ENCODE data around the gene PDK1. TPM values are rescaled to one million over a fixed set of nuclear protein-coding genes. Genes with fewer than 3 reads are reported as not detected.

PDK1 gene
- total and polyA plus RNA-seq, 2 experiments from 2014 or later = 25.6 to 42.0 TPM

DNA sequence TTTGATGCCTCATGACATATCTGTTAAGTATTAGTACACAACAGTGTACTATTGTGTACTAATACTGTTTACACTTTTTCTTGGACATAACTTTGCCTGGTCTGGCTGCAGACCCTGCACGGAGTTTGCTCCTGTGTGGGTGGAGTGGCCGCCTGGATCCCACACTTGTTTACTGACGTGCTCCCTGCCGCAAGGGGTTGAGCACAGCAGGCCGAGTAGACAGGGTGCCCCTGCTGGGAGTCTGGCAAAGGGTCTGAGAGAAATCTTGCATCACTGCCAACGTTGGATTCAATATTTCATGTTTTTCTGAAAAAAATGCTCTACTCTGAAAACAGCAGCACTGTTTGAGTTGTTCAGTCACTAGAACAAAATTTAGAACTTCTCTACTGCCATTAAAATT, 59.0 kb downstream of the PDK1 start (continued):
- TF ChIP-seq, protein P1, sequence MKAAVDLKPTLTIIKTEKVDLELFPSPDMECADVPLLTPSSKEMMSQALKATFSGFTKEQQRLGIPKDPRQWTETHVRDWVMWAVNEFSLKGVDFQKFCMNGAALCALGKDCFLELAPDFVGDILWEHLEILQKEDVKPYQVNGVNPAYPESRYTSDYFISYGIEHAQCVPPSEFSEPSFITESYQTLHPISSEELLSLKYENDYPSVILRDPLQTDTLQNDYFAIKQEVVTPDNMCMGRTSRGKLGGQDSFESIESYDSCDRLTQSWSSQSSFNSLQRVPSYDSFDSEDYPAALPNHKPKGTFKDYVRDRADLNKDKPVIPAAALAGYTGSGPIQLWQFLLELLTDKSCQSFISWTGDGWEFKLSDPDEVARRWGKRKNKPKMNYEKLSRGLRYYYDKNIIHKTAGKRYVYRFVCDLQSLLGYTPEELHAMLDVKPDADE (IDR thresholded peaks at IDR 0.05) = no peak
- TF ChIP-seq JUNB (IDR thresholded peaks at IDR 0.05; ENCODE audit: unreplicated experiment) (no peak), EZH2phosphoT487 (IDR thresholded peaks at IDR 0.05; ENCODE audit: unreplicated experiment) (no peak), ZNF331 (CRISPR knock-in tag; IDR thresholded peaks at IDR 0.05; ENCODE audit: low read depth) (no peak)
- TF ChIP-seq, protein P2, sequence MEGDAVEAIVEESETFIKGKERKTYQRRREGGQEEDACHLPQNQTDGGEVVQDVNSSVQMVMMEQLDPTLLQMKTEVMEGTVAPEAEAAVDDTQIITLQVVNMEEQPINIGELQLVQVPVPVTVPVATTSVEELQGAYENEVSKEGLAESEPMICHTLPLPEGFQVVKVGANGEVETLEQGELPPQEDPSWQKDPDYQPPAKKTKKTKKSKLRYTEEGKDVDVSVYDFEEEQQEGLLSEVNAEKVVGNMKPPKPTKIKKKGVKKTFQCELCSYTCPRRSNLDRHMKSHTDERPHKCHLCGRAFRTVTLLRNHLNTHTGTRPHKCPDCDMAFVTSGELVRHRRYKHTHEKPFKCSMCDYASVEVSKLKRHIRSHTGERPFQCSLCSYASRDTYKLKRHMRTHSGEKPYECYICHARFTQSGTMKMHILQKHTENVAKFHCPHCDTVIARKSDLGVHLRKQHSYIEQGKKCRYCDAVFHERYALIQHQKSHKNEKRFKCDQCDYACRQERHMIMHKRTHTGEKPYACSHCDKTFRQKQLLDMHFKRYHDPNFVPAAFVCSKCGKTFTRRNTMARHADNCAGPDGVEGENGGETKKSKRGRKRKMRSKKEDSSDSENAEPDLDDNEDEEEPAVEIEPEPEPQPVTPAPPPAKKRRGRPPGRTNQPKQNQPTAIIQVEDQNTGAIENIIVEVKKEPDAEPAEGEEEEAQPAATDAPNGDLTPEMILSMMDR (conservative IDR thresholded peaks at IDR 0.05; ENCODE audit: low read depth in 2 of 2) = no peak

DNA sequence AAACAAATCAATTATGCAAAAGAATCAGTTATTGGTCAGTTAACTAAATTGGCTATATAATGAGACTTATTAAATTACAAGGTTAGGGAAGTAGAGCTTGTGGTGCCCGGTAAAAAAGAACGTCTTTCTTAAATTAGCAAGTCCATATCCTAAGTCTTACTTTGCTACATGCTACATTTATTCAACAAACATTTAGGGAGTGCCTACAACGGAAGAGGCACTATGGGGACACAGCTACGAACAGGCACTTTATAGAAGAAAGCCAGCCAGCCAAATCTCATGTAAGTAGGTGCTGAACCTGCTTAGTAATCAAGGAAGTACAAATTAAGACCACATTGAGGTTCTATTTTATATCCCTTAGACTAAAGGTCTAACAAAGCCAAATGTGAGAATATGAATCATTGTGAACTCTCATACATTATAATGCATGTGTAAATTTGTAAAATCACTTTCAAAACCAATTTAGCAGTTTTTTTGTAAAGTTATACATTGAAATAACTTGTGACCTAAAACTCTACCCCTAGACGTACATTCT, 59.9 kb downstream of the PDK1 start:
- no peaks in the 10 kb centered on the region for H3K4me1 Mint-ChIP-seq
- no peaks in the 10 kb centered on the region for H3K79me2 ChIP-seq (replicated peaks; ENCODE audit: insufficient read depth)
- TF ChIP-seq JUNB (IDR thresholded peaks at IDR 0.05; ENCODE audit: unreplicated experiment) = no peak
- TF ChIP-seq CREB1 (CRISPR knock-in tag; IDR thresholded peaks at IDR 0.05; ENCODE audit: low read depth) = no peak
- TF ChIP-seq, protein P3, sequence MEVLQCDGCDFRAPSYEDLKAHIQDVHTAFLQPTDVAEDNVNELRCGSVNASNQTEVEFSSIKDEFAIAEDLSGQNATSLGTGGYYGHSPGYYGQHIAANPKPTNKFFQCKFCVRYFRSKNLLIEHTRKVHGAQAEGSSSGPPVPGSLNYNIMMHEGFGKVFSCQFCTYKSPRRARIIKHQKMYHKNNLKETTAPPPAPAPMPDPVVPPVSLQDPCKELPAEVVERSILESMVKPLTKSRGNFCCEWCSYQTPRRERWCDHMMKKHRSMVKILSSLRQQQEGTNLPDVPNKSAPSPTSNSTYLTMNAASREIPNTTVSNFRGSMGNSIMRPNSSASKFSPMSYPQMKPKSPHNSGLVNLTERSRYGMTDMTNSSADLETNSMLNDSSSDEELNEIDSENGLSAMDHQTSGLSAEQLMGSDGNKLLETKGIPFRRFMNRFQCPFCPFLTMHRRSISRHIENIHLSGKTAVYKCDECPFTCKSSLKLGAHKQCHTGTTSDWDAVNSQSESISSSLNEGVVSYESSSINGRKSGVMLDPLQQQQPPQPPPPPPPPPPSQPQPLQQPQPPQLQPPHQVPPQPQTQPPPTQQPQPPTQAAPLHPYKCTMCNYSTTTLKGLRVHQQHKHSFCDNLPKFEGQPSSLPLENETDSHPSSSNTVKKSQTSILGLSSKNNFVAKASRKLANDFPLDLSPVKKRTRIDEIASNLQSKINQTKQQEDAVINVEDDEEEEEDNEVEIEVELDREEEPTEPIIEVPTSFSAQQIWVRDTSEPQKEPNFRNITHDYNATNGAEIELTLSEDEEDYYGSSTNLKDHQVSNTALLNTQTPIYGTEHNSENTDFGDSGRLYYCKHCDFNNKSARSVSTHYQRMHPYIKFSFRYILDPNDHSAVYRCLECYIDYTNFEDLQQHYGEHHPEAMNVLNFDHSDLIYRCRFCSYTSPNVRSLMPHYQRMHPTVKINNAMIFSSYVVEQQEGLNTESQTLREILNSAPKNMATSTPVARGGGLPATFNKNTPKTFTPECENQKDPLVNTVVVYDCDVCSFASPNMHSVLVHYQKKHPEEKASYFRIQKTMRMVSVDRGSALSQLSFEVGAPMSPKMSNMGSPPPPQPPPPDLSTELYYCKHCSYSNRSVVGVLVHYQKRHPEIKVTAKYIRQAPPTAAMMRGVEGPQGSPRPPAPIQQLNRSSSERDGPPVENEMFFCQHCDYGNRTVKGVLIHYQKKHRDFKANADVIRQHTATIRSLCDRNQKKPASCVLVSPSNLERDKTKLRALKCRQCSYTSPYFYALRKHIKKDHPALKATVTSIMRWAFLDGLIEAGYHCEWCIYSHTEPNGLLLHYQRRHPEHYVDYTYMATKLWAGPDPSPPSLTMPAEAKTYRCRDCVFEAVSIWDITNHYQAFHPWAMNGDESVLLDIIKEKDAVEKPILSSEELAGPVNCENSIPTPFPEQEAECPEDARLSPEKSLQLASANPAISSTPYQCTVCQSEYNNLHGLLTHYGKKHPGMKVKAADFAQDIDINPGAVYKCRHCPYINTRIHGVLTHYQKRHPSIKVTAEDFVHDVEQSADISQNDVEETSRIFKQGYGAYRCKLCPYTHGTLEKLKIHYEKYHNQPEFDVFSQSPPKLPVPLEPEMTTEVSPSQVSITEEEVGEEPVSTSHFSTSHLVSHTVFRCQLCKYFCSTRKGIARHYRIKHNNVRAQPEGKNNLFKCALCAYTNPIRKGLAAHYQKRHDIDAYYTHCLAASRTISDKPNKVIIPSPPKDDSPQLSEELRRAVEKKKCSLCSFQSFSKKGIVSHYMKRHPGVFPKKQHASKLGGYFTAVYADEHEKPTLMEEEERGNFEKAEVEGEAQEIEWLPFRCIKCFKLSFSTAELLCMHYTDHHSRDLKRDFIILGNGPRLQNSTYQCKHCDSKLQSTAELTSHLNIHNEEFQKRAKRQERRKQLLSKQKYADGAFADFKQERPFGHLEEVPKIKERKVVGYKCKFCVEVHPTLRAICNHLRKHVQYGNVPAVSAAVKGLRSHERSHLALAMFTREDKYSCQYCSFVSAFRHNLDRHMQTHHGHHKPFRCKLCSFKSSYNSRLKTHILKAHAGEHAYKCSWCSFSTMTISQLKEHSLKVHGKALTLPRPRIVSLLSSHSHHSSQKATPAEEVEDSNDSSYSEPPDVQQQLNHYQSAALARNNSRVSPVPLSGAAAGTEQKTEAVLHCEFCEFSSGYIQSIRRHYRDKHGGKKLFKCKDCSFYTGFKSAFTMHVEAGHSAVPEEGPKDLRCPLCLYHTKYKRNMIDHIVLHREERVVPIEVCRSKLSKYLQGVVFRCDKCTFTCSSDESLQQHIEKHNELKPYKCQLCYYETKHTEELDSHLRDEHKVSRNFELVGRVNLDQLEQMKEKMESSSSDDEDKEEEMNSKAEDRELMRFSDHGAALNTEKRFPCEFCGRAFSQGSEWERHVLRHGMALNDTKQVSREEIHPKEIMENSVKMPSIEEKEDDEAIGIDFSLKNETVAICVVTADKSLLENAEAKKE (CRISPR knock-in tag; IDR thresholded peaks at IDR 0.05) = no peak
- TF ChIP-seq, protein P4, sequence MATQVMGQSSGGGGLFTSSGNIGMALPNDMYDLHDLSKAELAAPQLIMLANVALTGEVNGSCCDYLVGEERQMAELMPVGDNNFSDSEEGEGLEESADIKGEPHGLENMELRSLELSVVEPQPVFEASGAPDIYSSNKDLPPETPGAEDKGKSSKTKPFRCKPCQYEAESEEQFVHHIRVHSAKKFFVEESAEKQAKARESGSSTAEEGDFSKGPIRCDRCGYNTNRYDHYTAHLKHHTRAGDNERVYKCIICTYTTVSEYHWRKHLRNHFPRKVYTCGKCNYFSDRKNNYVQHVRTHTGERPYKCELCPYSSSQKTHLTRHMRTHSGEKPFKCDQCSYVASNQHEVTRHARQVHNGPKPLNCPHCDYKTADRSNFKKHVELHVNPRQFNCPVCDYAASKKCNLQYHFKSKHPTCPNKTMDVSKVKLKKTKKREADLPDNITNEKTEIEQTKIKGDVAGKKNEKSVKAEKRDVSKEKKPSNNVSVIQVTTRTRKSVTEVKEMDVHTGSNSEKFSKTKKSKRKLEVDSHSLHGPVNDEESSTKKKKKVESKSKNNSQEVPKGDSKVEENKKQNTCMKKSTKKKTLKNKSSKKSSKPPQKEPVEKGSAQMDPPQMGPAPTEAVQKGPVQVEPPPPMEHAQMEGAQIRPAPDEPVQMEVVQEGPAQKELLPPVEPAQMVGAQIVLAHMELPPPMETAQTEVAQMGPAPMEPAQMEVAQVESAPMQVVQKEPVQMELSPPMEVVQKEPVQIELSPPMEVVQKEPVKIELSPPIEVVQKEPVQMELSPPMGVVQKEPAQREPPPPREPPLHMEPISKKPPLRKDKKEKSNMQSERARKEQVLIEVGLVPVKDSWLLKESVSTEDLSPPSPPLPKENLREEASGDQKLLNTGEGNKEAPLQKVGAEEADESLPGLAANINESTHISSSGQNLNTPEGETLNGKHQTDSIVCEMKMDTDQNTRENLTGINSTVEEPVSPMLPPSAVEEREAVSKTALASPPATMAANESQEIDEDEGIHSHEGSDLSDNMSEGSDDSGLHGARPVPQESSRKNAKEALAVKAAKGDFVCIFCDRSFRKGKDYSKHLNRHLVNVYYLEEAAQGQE (IDR thresholded peaks at IDR 0.05; ENCODE audit: unreplicated experiment) = no peak
- no peak for TF ChIP-seq ZNF114 (CRISPR knock-in tag; IDR thresholded peaks at IDR 0.05)
- TF ChIP-seq EZH2 (IDR thresholded peaks at IDR 0.05; ENCODE audit: low read depth, unreplicated experiment) = no peak
- TF ChIP-seq ZNF331 (CRISPR knock-in tag; IDR thresholded peaks at IDR 0.05; ENCODE audit: low read depth) = no peak
- no peak overlapping the region for H3K4me3 ChIP-seq
- no peaks in the 10 kb centered on the region for H3K27me3 ChIP-seq (ENCODE audit: insufficient read depth)
- no peak overlapping the region for H3K4me3 Mint-ChIP-seq
- H3K36me3 Mint-ChIP-seq (ENCODE audit: low read depth) = peaks cover 12% of the 10 kb centered on the region
- no peaks in the 10 kb centered on the region for H3K4me1 ChIP-seq (ENCODE audit: insufficient read depth)
- H2AFZ ChIP-seq = no peak overlapping the region
- H3K4me2 ChIP-seq = no peak overlapping the region
- no peak overlapping the region for H3K27ac Mint-ChIP-seq
- H4K20me1 ChIP-seq (replicated peaks; ENCODE audit: insufficient read depth) = no peaks in the 10 kb centered on the region
- no peak overlapping the region for H3K27ac ChIP-seq (ENCODE audit: low read depth)
- no peaks in the 10 kb centered on the region for H3K36me3 ChIP-seq (ENCODE audit: insufficient read depth)
- no peaks in the 10 kb centered on the region for H3K9me2 ChIP-seq (ENCODE audit: insufficient read depth)
- ATAC-seq (no peak), DNase-seq (ENCODE audit: low spot score) (no peak)
- H3F3A ChIP-seq (replicated peaks; ENCODE audit: low read depth) = no peaks in the 10 kb centered on the region
- peaks cover 3% of the 10 kb centered on the region; the same call in 1 of the 3 replicates for H3K9me3 Mint-ChIP-seq
- no peaks in the 10 kb centered on the region for H3K27me3 Mint-ChIP-seq (ENCODE audit: insufficient read depth, low read depth, poor library complexity)
